SK-MEL-5 (cell line): Measurements from ENCODE around the gene KSR2. TPM values are rescaled to one million over a fixed set of nuclear protein-coding genes. Genes with fewer than 3 reads are reported as not detected.

Source experiments
- DNase-seq: peaks from one replicate; pipeline ENCODE4 v3.0.0-alpha.2; 2016; ENCODE audit warnings: low read depth, low spot score
- in situ Hi-C: cut with HindIII; loops from 2 replicates; pipeline ENCODE4 v1.10.0; 2016; ENCODE audit warnings: low sequenced_read_pairs, high pct_unique_total_duplicates, low pct_unique_long_range_greater_than_20kb
- total RNA-seq: library from RNA; depleted of rRNA; stranded (reverse); fragments of >200 nt; shearing (Covaris generic); gene quantifications from 2 replicates; pipeline ENCODE4 v1.2.3, GENCODE V29; 2014

KSR2 gene
- total RNA-seq, 1 experiment from 2014 or later: 0.03 TPM

GRCh38 chr12:117567644-117568216 is 401.1 kb downstream of the KSR2 start:
- no peak for DNase-seq
- in situ Hi-C loops: no loop called here

GRCh38 chr12:117564881-117565280 is 403.9 kb downstream of the KSR2 start:
- in situ Hi-C loops: no loop called here
- DNase-seq: peak; percentile 63

- in situ Hi-C loops: no loop called here
- DNase-seq: no peak
These were observed 405.1 kb downstream of the KSR2 start for GRCh38 chr12:117563706-117564105.

- in situ Hi-C loops: no loop called here
These were observed 405.8 kb downstream of the KSR2 start for GRCh38 chr12:117563007-117563406.

GRCh38 chr12:117561990-117562389 is 406.8 kb downstream of the KSR2 start:
- in situ Hi-C loops: no loop called here
- no peak for DNase-seq

More at GRCh38 chr12:117563007-117563406, 405.8 kb downstream of the KSR2 start:
- DNase-seq: no peak

GRCh38 chr12:117559978-117560377 is 408.8 kb downstream of the KSR2 start:
- in situ Hi-C loops: no loop called here
- no peak for DNase-seq

- DNase-seq: no peak
- in situ Hi-C loops: no loop called here
These were observed 412.9 kb downstream of the KSR2 start for GRCh38 chr12:117555889-117556288.

GRCh38 chr12:117552971-117553370 is 415.8 kb downstream of the KSR2 start:
- DNase-seq: no peak
- in situ Hi-C loops: no loop called here

- in situ Hi-C loops: no loop called here
- DNase-seq: no peak
These were observed 417.1 kb downstream of the KSR2 start for GRCh38 chr12:117551665-117552064.

- in situ Hi-C loops: no loop called here
These were observed 421.6 kb downstream of the KSR2 start for GRCh38 chr12:117547209-117547608.

GRCh38 chr12:117545216-117545615 is 423.6 kb downstream of the KSR2 start:
- DNase-seq: no peak
- in situ Hi-C loops: no loop called here

More at GRCh38 chr12:117547209-117547608, 421.6 kb downstream of the KSR2 start:
- DNase-seq: no peak

- in situ Hi-C loops: no loop called here
- no peak for DNase-seq
These were observed 428.8 kb downstream of the KSR2 start for GRCh38 chr12:117540011-117540410.

- in situ Hi-C loops: no loop called here
- no peak for DNase-seq
These were observed 429.9 kb downstream of the KSR2 start for GRCh38 chr12:117538926-117539325.

GRCh38 chr12:117538032-117538690 is 430.6 kb downstream of the KSR2 start:
- in situ Hi-C loops: no loop called here
- no peak for DNase-seq

- no peak for DNase-seq
- in situ Hi-C loops: no loop called here
These were observed 435.1 kb downstream of the KSR2 start for GRCh38 chr12:117533687-117534086.

- no peak for DNase-seq
- in situ Hi-C loops: no loop called here
These were observed 438.0 kb downstream of the KSR2 start for GRCh38 chr12:117530796-117531195.

GRCh38 chr12:117528538-117528937 is 440.3 kb downstream of the KSR2 start:
- no peak for DNase-seq
- in situ Hi-C loops: no loop called here

- in situ Hi-C loops: no loop called here
- DNase-seq: no peak
These were observed 441.3 kb downstream of the KSR2 start for GRCh38 chr12:117527479-117527855.

GRCh38 chr12:117526757-117527478 is 441.9 kb downstream of the KSR2 start:
- in situ Hi-C loops: no loop called here
- DNase-seq: no peak
